HG02763 (cell line): ENCODE results near the gene NRXN2.
"Not testable (repeated sequence)": the region's sequence is repeated elsewhere in the genome, so short reads cannot be mapped to it uniquely, and the experiment has no call there.

Experiments
- ATAC-seq: cut with Tn5 transposase; IDR thresholded peaks from one replicate; pipeline ENCODE4 v1.9.1; 2021; ENCODE audit warnings: mild to moderate bottlenecking, moderate library complexity; ENCODE audit not compliant: unreplicated experiment

Gene NRXN2

GRCh38 chr11:64705501-64705900 lies 17.5 kb downstream of the NRXN2 start:
- no peak for ATAC-seq

- no peak for ATAC-seq
Observed at GRCh38 chr11:64703048-64703447, 19.9 kb downstream of the NRXN2 start.

- ATAC-seq = not testable (repeated sequence)
Observed at GRCh38 chr11:64701956-64702355, 21.0 kb downstream of the NRXN2 start.

GRCh38 chr11:64698427-64698826 lies 24.6 kb downstream of the NRXN2 start:
- no peak for ATAC-seq

- no peak for ATAC-seq
Observed at GRCh38 chr11:64697663-64698375, 25.2 kb downstream of the NRXN2 start.

GRCh38 chr11:64696045-64696444 lies 27.0 kb downstream of the NRXN2 start:
- ATAC-seq = no peak

- no peak for ATAC-seq
Observed at GRCh38 chr11:64695548-64695947, 27.4 kb downstream of the NRXN2 start.

- ATAC-seq = no peak
Observed at GRCh38 chr11:64694821-64695365, 28.1 kb downstream of the NRXN2 start.

- ATAC-seq = no peak
Observed at GRCh38 chr11:64694026-64694755, 28.8 kb downstream of the NRXN2 start.

- ATAC-seq = no peak
Observed at GRCh38 chr11:64692764-64693331, 30.1 kb downstream of the NRXN2 start.

GRCh38 chr11:64691543-64691942 lies 31.5 kb downstream of the NRXN2 start:
- ATAC-seq = no peak

GRCh38 chr11:64690235-64690634 lies 32.8 kb downstream of the NRXN2 start:
- ATAC-seq = no peak

GRCh38 chr11:64688534-64688982 lies 34.4 kb downstream of the NRXN2 start:
- ATAC-seq = peak; percentile 78

- no peak for ATAC-seq
Observed at GRCh38 chr11:64687643-64688533, 35.1 kb downstream of the NRXN2 start.

GRCh38 chr11:64687204-64687603 lies 35.8 kb downstream of the NRXN2 start:
- no peak for ATAC-seq

GRCh38 chr11:64686466-64687170 lies 36.4 kb downstream of the NRXN2 start:
- no peak for ATAC-seq

GRCh38 chr11:64685536-64685935 lies 37.5 kb downstream of the NRXN2 start:
- no peak for ATAC-seq

- no peak for ATAC-seq
Observed at GRCh38 chr11:64684357-64684756, 38.6 kb downstream of the NRXN2 start.

GRCh38 chr11:64681171-64681570 lies 41.8 kb downstream of the NRXN2 start:
- no peak for ATAC-seq

- ATAC-seq = no peak
Observed at GRCh38 chr11:64679846-64680245, 43.2 kb downstream of the NRXN2 start.
